Measurements from ENCODE around the gene USP49.
"Not testable (repeated sequence)": the region's sequence is repeated elsewhere in the genome, so short reads cannot be mapped to it uniquely, and the experiment has no call there.

The USP49 gene

DNA sequence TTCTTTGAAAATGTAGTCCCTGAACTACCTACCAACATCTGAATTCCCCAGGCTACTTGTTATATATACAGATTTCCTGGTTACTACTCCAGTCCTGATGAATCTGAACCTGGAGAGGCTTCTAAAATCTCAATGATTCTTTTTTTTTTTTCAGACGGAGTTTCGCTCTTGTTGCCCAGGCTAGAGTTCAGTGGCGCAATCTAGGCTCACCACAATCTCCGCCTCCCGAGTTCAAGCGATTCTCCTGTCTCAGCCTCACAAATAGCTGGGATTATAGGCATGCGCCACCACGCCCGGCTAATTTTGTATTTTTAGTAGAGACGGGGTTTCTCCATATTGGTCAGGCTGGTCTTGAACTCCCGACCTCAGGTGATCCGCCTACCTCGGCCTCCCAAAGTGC lies 83.2 kb downstream of the USP49 start:
- DNase-seq = not testable (repeated sequence)

DNA sequence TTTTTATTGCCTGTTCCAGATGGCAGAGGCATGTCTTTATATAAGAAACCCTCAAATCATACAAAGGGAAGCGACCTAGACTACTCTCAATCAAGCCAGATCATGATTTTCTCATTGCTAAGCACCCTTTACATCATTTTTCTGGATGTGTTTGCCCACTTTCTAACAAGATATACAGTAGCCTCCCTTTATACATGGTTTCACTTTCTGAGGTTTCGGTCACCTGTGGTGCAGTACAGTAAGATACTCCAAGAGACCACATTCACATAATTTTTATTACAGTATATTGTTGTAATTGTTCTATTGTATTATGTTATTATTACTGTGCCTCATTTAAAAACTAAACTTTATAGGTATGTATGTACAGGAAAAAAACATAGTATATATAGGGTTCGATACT lies 84.1 kb downstream of the USP49 start:
- no peak for DNase-seq

DNA sequence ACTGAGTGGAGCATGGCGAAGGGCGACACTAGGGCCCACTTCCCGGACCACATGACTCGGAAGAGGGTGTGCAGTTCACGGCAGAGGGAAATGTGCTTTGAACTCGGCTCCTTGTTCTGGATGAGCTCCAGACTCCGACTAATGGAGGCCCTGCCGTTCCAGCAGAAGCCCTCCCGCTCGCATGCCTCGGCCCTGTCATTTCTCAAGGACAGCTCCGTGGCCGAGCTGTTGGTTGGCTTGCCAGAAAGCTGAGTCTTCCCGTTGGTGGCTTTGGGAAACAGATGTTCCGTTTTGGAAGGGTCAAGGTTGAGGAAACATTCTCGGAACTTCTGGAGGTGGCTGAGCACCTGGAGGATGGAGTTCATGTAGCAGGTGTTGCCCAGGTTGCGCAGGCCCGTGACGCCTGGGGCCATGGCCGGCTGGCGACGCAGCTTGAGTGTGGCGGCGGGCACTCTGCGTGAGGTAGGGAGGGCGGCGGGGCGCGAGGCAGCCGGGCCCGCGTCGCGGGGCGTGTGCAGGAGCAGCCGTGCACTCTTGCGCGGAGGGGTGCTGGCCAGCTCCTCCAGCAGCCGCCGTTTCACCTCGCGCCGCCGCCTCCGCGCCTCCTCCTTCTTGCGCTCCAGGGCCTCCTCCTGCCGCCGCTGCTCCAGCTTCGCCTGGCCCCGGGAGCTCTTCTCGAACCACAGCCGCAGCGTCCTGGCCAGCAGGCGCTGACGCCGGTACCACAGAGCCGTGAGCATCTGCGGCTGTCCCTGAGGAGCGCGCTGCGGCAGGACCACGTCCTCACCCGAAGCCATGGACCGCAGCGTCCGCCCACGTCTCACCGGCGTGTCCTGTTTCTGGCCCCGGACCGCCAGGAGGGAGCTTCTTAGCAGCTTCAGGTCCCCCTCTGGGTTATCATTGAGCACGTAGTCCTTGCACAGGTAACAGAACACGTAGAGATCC lies 89.1 kb downstream of the USP49 start:
- no peak for DNase-seq

DNA sequence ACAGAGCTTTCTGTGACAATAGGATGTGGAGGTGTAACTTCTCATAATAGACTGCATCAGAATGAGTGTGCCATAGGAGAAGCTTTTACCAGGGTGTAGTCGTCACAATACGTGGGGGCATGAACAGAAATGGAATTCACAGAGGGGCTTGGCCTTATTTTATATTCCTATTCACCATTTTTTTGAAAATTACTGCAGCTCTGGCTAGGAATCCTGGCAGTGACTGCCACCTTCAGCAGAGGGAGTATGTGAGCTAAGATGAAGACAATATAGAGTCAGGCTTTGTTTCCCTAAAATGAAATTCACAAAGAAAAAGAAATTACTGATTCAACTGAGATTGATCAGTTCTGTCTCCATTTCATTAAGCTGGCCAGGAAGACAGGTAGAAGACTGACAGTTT lies 93.8 kb downstream of the USP49 start:
- no peak for DNase-seq

DNA sequence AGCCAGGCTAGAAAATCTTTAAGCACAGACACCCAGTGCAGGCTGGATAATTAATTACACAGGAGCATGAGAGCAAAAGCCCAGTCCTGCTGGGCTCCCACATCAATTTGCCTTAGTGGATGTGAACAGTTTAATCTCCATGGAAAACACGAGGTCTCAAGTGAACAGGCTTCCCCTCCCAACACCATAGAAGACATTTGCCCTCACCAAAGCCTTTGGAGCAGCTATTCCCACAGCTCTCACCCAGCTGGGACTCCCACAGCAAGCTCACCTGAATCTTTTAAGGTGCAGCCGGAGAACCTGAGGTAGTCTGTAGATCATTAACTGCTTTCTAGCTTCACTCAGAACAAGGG lies 95.6 kb downstream of the USP49 start:
- no peak for DNase-seq

DNA sequence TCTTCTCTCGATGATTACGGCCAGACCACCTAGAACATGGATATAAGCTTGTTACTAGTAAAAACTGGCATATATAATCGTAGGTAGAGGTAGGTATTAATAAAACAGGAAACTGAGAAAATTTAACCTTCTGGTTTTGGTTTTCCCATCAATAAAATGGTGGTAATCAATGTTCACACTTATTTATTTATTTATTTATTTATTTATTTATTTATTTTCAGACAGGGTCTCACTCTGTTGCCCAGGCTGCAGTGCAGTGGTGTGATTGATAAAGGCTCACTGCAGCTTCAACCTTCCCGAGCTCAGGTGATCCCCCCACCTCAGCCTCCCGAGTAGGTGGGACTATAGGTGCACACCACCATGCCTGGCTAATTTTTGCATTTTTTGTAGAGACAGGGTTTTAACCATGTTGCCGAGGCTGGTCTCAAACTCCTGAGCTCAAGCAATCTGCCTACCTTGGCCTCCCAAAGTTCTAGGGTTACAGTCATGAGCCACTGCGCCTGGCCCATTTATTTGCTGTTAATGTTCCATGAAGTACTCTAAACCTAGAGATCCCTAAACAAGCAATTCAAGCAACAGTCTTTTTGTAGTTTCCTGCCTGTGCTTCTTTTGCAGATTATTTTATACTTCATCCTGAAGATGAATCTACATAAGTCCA lies 96.1 kb downstream of the USP49 start:
- no peak for DNase-seq

DNA sequence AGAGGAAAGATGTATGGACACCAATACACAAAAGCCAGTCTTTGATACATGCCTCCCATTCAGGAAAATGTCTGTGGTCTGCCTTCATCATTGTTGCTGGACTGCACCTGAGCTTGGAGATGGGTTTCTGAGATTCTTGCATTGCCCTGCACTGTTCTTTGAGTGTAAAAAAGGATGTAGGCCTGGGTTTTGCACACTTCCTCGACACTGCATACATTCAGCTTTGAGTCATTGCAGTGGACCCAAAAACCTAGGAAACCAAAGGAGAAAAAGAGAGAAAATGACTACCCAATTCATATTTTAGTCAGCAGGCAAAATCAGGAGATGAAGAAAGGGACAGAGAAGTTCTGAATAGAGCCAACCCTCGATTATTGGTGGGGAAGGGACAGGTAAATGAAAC lies 98.7 kb downstream of the USP49 start:
- no peak for DNase-seq

GRCh38 chr6:41791984-41792383 lies 103.2 kb downstream of the USP49 start:
- no peak for DNase-seq

DNA sequence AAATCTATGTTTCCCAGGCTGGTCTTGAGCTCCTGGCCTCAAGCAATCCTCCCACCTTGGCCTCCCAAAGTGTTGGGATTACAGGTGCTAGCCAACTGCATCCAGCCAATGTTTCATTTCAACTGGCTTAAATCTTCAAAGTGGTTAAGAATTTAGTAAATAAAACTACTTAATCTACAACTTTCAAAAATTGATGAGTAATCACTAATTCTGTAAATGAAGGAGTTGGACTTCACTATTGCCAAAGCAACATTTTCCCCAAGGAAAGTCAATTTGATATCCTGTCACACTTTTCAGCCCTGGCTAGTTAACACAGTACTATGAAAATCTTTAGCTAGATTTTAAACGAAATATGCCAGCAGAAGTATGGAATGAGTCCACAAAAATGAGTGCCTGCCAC lies 103.9 kb downstream of the USP49 start:
- no peak for DNase-seq

DNA sequence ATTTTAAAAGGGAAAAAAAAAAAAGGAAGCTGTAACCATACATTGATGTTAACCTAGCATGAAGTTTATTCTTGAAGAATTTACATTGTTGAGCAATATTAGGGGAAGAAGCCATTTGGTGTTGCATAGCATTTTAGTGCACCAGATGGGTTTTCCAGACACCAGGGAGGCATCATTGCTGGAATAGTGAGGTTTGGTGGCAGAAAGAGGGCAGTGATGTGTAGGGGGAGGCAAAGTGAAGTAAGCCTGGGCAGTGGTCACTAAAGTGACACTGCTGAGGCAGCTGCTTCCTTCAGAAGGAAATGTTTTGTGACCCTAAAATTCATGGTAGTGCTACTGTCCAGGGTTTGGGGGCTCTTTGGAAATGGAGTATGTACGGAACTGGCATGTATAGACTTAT lies 105.1 kb downstream of the USP49 start:
- no peak for DNase-seq

DNA sequence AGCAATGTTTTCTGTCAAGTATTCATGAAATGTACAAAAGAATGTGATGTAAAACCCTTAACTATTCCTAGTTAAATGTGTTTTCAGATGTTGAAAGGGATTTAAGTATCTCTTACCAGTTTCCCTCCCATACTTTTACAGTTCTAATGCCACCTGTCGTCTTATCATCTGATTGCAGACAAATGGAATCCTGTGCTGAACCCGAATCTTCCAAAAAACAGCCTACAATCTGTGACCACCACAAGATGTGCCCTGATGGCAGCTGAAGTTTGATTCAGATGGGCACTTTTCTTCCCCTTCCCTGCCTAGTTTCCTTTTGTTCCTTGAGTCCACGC lies 105.8 kb downstream of the USP49 start:
- no peak for DNase-seq

DNA sequence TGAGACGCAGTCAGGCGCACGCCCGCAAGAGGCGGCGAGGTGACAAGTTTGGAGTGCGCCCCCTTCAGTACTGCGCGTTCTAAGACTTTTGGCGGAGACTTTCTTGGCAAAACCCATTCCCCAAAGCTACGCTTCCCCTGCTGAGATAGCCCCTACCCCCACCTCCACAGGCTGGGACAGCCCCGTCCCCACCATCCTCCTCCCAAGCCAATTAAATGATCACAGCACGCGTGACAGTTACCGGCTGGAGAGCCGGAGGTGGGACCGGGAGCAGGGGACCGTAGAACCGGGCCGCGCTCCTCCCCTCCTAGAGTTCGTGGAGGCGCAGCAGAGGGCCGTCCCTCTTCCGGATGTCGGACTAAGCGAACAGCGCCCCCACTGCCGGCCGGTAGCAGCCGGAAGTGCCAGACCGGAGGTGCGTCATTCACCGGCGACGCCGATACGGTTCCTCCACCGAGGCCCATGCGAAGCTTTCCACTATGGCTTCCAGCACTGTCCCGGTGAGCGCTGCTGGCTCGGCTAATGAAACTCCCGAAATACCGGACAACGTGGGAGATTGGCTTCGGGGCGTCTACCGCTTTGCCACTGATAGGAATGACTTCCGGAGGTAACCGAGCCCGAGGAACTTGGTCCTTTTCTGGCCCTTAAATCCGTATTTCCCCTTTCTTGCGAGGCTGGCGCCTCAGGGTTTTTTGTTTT lies 107.8 kb downstream of the USP49 start, which contains the start of gene TOMM6:
TOMM6 (plus strand) TSS at position 476 of the 699 bp plus-strand sequence; CDS start at position 480, 4 bp downstream.
- DNase-seq = peak; percentile 92

DNA sequence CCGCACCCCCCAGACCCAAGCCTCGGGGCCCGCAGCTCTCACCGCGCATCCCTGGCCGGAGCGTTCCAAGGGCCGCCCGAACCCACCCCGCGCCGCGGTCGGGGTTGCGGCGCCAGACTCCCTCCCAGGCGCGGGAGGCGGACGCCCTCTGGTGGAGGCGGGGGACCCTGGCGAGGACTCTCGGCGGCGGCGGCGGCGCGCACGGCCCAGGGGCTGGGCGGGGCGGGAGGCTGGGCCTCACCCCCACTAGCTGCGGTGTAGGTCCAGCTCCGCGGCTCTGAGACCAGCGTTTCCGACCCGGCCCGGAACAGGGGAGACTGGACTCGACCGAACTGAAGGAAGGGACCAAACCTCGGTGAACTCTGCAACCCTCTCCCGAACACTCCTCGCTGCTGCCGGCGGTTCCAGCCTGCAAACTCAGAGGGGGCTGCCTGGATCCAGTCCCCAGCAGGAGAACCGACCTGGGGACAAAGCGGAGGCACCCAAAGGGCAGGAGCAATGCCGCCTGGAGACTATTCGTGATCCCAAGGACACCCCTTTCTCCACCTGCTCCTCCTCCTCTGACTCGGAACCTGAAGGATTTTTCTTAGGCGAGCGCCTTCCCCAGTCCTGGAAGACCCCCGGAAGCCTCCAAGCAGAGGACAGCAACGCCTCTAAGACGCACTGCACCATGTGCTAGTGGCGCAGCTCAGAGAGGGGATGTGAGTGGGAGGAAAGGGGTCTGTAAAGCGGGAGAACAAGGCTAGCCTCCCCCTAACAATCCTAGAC lies 108.5 kb downstream of the USP49 start:
- peak; percentile 82 for DNase-seq

DNA sequence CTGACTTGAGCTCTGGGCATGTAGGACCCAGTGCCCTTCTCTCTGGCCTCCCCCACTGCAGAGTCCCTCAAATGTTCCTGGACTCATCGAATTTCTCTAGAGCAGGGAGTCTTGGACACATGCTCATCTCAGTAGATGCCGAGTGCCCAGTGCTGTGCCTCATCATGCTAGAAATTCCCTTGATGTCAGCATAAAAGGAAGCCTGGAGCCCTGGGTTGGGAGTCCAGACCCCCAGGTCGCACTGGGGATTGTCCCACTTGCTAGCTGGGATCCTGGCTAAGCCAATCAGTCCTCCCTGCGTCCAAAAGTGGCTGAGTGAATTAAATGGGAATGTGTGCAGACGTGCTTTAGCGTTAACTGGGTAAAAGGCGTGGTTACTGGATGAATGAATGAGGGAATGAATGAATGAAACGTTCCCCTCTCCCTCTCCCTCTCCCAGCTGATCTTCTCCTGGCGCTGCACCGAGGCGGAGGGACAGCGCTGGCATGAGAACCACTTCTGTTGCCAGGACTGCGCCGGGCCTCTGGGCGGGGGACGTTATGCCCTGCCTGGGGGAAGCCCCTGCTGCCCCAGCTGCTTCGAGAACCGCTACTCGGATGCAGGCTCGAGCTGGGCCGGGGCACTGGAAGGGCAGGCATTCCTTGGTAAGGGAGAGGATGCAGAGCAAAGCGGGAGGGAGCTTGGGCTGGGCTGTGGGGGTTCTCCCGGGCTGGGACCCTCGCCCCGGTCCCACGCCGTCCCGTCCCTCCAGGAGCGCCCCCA lies 109.3 kb downstream of the USP49 start:
- peak; percentile 39 for DNase-seq

DNA sequence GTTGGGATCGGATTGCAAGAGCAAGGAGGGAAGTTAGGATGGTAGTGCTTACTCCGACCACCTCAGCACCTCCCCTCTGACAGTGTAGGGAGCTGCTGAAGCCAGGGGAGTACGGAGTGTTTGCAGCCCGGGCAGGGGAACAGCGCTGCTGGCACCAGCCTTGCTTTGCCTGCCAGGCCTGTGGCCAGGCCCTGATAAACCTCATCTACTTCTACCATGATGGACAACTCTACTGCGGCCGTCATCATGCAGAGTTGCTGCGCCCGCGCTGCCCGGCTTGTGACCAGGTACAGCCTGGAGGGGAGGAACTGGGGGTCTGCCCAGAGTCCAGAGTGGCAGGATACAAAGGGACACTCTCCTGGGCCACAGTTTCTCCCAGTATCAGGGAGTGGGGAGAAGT lies 109.9 kb downstream of the USP49 start:
- DNase-seq = no peak

GRCh38 chr6:41784581-41785171 lies 110.5 kb downstream of the USP49 start:
- DNase-seq = no peak

DNA sequence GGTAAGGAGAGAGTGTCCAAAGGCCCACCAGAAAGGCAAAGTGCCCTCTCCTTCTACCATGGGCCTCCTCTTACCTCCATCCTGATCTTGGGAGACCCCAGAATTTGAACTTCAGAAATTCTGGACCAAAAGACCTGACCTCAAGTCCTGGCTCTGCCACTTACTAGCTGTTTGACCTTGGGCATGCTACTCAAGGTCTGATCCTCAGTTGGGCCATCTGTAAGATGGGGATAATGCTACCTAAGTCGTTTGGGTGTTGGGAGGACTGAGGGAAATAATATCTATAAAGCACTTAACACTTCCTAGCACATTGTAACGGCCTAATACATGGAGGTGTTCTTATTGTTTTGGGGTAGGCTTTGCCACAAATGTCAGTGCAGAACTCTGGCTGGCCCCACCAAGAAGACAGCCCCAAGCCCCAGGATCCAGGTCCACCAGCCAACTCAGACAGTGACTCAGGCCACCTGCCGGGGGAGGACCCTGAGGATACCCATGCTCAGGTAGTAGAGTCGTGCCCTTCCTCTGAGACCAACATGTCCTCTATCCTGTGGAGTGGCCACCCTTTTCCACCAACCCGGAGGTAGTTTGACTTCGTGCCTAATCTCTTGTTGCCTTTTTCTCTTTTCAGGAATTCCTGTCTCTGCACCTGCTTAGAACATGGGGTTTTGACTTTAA lies 111.9 kb downstream of the USP49 start:
- DNase-seq = no peak

DNA sequence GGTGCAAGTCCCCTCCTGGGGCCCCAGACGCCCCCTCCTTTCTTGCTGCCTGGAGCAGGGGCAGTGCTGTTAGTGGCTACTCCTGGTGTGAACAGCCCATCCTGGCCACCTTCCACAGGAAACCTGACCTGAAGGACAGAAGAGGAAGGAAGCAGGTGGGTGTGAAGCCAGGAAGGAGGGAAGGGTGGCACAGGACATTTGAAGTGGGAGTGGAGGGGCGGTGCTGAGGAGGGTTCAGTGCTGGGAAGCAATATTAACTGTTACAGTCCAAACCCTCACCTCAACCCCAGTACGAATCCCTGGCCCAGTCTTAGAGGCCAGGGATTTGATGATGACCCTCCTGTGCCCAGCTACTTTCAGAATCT lies 113.8 kb downstream of the USP49 start:
- no peak for DNase-seq

GRCh38 chr6:41780551-41781365 lies 114.4 kb downstream of the USP49 start, which contains the start of gene PRICKLE4:
TSS of gene PRICKLE4 (plus strand) at chr6:41780782. CDS start at chr6:41783474, 2,692 bp downstream.
- DNase-seq = no peak

Measured in fibroblast of skin of back (primary cell).